ENCODE results near the gene KANSL1L. TPM values are rescaled to one million over a fixed set of nuclear protein-coding genes. Genes with fewer than 3 reads are reported as not detected.

The KANSL1L gene
- total RNA-seq, 4 donors from 2014 or later = 13.7 to 43.8 (median 25.5) TPM

GRCh38 chr2:210054696-210055095 lies 116.5 kb downstream of the KANSL1L start:
- intact Hi-C loops (cut with DNase I; ENCODE audit: low total_unique reads) (no loop called here), in situ Hi-C loops (cut with MboI; ENCODE audit: low pct_ligation_motif_present in 1 of 4, low pct_unique_long_range_greater_than_20kb in 1 of 4, low sequenced_read_pairs in 3 of 4) (no loop called here)
- 86 to 89% methylated on average over 1 of the region's 1 CpG for WGBS, 2 donors (ENCODE audit: low coverage in 1 of 2)
- Histone ChIP-seq H3K27me3 (no peaks in the 10 kb centered on the region), H3K36me3 (no peaks in the 10 kb centered on the region), H3K4me3 (no peak overlapping the region), H3K27ac (no peak overlapping the region), H3K9me3 (peaks cover 2 to 9% of the 10 kb centered on the region in 2 donors), H3K4me1 (no peaks in the 10 kb centered on the region)
- no peak for DNase-seq
- TF ChIP-seq CTCF (IDR thresholded peaks at IDR 0.05) (no peak), POLR2A (IDR thresholded peaks at IDR 0.05) (no peak), EP300 (IDR thresholded peaks at IDR 0.05; ENCODE audit: low read depth) (no peak), POLR2AphosphoS5 (IDR thresholded peaks at IDR 0.05) (no peak)

GRCh38 chr2:210050885-210051284 lies 120.3 kb downstream of the KANSL1L start:
- no peaks in the 10 kb centered on the region for H3K4me1 ChIP-seq
- no peak for TF ChIP-seq CTCF (IDR thresholded peaks at IDR 0.05)
- no peak for TF ChIP-seq EP300 (IDR thresholded peaks at IDR 0.05; ENCODE audit: low read depth)
- TF ChIP-seq POLR2AphosphoS5 (IDR thresholded peaks at IDR 0.05) = no peak
- in situ Hi-C loops (cut with MboI; ENCODE audit: low pct_ligation_motif_present in 1 of 4, low pct_unique_long_range_greater_than_20kb in 1 of 4, low sequenced_read_pairs in 3 of 4) (no loop called here), intact Hi-C loops (cut with DNase I; ENCODE audit: low total_unique reads) (no loop called here)
- no peaks in the 10 kb centered on the region for H3K27me3 ChIP-seq
- DNase-seq = no peak
- no peaks in the 10 kb centered on the region for H3K36me3 ChIP-seq
- no peak overlapping the region for H3K27ac ChIP-seq
- peaks cover 2 to 13% of the 10 kb centered on the region in 2 donors for H3K9me3 ChIP-seq
- no peak overlapping the region for H3K4me3 ChIP-seq
- 90 to 96% methylated on average over 1 of the region's 1 CpG for WGBS, 2 donors (ENCODE audit: low coverage in 1 of 2)

GRCh38 chr2:210049831-210050230 lies 121.4 kb downstream of the KANSL1L start:
- Histone ChIP-seq H3K9me3 (peaks cover 2 to 11% of the 10 kb centered on the region in 2 donors), H3K36me3 (no peaks in the 10 kb centered on the region), H3K27ac (no peak overlapping the region), H3K27me3 (no peaks in the 10 kb centered on the region), H3K4me1 (no peaks in the 10 kb centered on the region), H3K4me3 (no peak overlapping the region)
- TF ChIP-seq CTCF (IDR thresholded peaks at IDR 0.05) (no peak), EP300 (IDR thresholded peaks at IDR 0.05; ENCODE audit: low read depth) (no peak), POLR2A (IDR thresholded peaks at IDR 0.05) (no peak), POLR2AphosphoS5 (IDR thresholded peaks at IDR 0.05) (no peak)
- intact Hi-C loops (cut with DNase I; ENCODE audit: low total_unique reads) (no loop called here), in situ Hi-C loops (cut with MboI; ENCODE audit: low pct_ligation_motif_present in 1 of 4, low pct_unique_long_range_greater_than_20kb in 1 of 4, low sequenced_read_pairs in 3 of 4) (no loop called here)
- 86 to 100% methylated on average over 1 of the region's 1 CpG for WGBS, 2 donors (ENCODE audit: low coverage in 1 of 2)
- no peak for DNase-seq

GRCh38 chr2:210046851-210047500 lies 124.2 kb downstream of the KANSL1L start:
- Histone ChIP-seq H3K27me3 (no peaks in the 10 kb centered on the region), H3K9me3 (peaks cover 0 to 4% of the 10 kb centered on the region in 2 donors), H3K36me3 (no peaks in the 10 kb centered on the region), H3K4me3 (no peak overlapping the region), H3K4me1 (no peaks in the 10 kb centered on the region), H3K27ac (no peak overlapping the region)
- DNase-seq = no peak
- intact Hi-C loops (cut with DNase I; ENCODE audit: low total_unique reads) (no loop called here), in situ Hi-C loops (cut with MboI; ENCODE audit: low pct_ligation_motif_present in 1 of 4, low pct_unique_long_range_greater_than_20kb in 1 of 4, low sequenced_read_pairs in 3 of 4) (no loop called here)
- WGBS, 2 donors (ENCODE audit: low coverage in 1 of 2) = 93% methylated on average over 2 of the region's 2 CpGs; no CpG with 5 or more reads in 1 of the 2 donors
- TF ChIP-seq EP300 (IDR thresholded peaks at IDR 0.05; ENCODE audit: low read depth) (no peak), POLR2AphosphoS5 (IDR thresholded peaks at IDR 0.05) (no peak), POLR2A (IDR thresholded peaks at IDR 0.05) (no peak), CTCF (IDR thresholded peaks at IDR 0.05) (no peak)
